NCI-H2171 (cell line): ENCODE data around the gene PAQR8.
"Not testable (repeated sequence)": the region's sequence is repeated elsewhere in the genome, so short reads cannot be mapped to it uniquely, and the experiment has no call there.

Source experiments
- DNase-seq: peaks from one replicate; lab custom pipeline; 2025; lab: John Stamatoyannopoulos, UW

The PAQR8 gene

DNA sequence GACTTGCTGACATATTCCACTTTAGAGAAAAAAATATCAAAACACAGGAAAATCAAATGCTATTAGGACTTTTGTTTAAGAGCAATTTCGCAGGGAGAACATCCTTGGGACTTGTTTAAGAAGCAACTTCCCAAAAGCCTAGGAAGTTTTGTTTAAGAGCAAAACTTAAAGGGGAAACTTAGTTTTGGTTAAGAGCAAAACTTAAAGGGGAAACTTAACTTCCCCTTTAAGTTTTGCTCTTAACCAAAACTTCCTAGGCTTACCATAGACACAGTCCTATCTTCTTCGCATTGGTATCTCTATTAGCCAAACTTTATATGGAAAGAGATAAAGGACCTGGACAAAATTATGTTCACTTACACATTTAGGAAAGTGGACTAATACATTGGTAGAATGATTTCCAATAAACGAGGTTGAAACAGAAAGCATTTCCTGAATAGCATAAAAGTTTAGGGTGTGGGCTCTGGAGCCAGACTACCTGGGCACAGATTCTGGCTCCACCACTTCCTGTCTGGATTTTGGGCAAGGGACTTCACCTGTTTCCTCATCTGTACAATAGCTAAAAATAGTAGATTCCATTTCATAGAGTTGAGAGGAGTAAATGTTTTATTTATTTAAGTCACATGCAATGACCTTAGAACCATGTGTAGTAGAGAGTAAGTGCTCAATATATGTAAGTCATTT lies 15.7 kb downstream of the PAQR8 start:
- no peak for DNase-seq

DNA sequence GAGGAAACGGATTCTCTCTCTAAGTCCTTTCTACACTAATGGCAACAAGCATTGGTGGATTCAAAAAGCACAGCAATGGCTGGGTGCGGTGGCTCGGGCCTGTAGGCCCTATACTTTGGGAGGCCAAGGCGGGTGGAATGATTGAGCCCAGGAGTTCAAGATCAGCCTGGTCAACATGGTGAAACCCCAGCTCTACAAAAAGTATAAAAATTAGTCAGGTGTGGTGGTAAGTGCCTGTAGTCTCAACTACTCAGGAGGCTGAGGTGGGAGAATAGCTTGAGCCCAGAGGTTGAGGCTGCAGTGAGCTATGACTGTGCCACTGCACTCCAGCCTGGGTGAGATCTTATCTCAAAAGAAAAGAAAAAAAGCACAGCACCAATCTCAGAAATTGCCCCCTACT lies 19.3 kb downstream of the PAQR8 start:
- DNase-seq: no peak

DNA sequence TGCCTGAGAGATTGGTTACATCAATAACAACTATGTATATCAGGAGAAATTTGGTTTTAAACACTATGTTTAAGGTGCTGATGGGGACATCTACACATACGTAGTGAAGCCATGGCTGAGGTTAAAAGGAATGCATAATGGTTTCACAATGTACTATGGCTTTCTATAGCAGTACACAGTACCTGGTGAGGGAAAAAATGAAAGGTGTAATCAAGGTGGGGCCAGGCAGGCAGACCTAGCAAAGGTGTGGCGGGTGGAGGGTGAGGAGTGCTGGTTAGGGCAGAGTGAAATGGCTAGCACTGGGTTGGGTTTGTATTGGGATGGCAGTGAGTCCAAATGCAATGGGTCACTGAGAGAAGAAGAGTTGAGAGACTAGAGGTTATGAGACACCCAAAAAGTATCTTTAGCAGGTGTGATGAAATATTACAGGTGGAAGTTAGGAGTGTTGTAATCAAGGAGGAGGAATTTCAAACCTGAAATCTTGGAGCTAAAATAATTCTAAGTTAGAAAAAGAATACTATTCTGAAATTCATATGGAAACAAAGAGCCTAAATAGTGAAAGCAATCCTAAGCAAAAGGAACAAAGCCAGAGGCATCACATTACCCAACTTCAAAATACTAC lies 22.3 kb downstream of the PAQR8 start:
- DNase-seq: no peak

DNA sequence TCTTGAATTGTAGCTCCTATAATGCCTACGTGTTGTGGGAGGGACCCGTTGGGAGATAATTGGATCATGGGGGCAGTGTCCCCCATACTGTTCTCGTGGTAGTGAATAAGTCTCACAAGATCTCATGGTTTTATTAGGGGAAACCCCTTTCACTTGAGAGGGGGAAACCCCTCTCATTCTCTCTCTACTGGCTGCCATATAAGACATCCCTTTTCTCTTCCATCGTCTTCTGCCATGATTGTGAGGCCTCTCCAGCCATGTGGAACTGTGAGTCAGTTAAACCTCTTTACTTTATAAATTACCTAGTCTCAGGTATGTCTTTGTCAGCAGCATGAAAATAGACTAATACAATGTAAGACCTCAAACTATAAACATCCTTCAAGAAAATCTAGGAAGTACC lies 23.1 kb downstream of the PAQR8 start:
- no peak for DNase-seq

DNA sequence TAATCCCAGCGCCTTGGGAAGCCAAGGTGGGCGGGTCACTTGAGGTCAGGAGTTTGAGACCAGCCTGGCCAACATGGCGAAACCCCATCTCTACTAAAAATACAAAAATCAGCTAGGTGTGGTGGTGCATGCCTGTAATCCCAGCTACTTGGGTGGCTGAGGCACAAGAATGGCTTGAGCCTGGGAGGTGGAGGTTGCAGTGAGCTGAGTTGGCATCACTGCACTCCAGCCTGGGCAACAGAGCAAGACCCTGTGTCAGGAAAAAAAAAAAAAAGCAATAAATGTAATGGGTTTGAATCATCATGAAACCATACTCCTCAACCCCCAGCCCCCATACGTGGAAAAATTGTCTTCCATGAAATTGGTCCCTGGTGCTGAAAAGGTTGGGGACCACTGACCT lies 26.2 kb downstream of the PAQR8 start:
- DNase-seq: not testable (repeated sequence)

DNA sequence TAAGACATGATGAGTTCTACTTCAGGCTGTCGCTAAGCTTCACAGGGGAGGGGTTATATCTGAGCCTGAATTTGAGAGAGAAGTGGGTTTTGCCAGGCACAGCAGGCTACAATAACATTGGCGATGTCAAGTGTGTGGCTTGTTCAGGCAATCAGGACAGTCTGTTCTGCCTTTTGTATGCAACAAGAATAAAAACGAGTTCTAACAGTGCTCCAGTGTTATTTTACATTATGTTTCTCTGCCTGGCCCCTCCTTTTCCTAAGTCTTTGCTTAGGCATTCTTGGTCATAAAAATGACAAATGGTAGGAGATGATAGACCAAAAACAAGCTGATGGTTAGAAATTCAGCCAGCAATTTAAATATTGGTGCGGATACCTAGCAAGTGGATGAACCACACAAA lies 26.8 kb downstream of the PAQR8 start:
- DNase-seq: no peak

DNA sequence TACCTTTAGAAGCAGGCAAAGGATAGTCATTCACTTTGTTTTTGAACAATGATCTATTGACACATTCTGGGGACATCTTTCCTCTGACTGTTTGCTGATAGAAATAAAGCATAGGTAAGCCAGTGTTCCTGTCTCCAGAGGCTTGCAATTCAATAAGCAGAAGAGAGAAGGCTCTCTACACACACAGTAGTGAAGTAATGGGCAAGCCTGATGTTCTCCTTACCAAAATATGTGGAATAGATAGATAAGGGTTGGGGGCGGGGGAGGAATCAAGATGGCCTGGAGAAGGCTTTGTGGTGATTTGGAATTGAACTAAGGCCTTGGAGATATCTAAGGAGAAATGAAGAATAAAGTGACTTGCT lies 27.3 kb downstream of the PAQR8 start:
- no peak for DNase-seq

DNA sequence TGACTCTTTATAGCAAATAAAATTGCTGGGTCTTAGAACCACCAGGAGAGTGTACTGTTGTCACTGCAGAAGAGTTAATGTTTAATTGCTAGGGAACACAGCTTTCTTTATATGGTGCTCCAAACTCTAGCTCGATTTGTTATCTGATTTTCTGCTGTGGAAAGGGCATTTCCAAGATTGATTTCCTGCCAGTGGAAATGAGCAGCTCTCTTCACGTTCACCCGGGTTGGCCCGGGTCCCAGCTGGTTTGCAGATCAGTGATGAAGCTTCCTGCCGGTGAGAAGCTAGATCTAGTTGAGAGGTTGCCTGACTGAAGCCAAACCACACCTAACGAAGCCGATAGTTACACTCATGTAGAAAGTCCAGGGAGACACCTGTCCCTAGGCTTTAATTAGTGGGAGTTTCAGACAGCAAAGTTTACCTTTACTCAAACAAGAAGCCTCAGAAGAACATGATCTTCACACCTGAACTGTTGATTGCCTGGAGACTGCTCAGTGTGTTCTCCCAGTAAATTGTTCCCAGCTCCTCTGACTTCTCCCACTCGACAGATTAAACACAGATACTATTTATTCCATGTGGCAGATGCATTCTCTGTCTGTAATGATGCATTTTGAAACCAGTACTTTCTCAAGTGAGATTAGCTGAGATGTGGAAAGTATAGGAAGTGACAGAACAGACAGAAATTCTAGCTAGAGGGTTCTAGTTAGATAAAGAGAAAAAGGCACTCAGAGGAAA lies 27.8 kb downstream of the PAQR8 start:
- DNase-seq: no peak

DNA sequence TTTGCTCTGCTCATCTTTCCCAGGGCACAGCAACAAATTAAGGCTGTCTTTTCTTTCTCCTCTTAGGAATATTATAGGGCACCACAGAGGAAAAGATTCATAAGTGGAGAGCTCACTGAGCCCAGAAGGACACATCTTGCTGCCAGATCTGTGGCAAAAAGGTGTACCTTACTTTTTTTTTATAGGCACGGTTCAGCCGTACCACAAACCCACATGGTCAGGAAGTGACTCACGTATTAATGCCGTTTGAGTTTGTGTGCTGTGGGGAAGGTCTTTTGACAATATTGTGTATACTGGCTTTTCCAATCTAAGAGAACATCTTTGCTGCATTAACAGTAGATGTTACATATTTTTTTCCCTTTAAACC lies 28.4 kb downstream of the PAQR8 start:
- DNase-seq: no peak

DNA sequence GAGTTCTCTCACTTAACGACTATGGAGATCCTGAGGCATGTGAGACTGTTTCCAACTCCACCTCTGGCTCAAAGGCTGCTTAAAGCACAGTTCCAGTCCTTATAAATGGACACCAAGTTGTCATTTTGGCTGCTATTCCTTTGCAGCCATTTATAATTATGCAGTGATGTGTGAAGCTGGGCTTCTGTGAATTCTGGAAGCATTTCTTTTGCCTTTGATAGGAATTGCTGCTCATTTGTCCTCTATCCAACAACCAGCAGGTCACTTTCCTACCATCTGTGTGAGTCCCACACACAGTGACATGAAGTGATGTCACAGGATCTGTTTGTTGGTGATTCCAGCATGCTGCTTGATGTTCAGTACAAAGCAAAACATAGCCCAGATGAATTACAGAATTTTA lies 29.6 kb downstream of the PAQR8 start:
- no peak for DNase-seq

DNA sequence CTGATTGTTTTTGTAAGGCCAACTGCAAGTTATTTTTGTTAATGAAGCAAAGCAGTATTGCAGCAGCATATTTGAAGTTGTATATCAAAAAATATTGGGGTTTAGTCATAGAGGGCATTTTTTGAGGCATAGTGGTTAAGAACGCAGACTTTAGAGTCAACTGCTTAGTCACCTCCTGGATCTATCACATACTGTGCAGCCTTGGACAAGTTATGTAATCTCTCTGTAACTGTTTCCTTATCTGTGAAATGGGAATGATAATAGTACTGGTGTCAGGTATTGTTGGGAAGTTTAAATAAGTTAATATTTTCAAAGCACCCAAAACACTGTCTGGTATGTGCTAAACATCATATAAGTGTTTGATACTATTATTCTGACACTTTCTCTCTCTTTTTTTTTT lies 31.0 kb downstream of the PAQR8 start:
- no peak for DNase-seq

DNA sequence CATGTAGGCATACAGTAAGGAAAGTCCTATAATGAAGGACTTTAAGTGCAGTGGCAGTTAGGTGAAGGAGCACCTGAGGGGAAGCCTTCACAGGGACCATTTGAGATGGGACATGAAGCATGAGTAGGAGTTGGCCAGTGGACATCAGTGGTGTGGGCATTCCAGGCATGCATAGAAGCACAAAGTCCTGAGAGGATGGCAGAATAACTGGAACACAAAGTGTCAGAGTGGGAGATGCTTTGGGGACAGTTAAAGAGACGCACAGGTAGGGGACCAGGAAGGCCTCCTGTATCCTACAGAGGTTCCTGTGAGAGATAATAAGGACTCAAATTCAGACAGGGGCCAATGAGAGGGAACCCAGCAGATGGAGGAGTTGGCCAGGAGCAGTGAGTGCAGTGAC lies 31.8 kb downstream of the PAQR8 start:
- no peak for DNase-seq

DNA sequence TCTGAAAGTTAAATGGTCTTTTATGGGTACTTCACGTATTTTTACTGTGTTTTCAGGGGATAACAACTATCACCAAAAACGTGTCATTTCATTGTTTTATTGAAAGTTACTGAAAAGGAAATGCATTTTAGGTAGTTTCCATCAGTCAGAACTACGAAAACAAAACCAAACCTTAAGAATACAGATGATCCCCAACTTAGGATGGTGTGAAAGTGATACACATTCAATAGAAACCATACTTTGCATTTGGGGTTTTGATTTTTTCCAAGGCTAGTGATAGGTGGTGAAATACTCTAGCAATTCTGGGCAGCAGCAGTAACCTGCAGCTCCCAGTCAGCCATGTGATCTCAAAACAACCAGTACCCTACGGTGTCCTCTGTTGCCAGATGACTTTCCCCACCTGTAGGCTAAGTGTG lies 32.3 kb downstream of the PAQR8 start:
- DNase-seq: no peak

DNA sequence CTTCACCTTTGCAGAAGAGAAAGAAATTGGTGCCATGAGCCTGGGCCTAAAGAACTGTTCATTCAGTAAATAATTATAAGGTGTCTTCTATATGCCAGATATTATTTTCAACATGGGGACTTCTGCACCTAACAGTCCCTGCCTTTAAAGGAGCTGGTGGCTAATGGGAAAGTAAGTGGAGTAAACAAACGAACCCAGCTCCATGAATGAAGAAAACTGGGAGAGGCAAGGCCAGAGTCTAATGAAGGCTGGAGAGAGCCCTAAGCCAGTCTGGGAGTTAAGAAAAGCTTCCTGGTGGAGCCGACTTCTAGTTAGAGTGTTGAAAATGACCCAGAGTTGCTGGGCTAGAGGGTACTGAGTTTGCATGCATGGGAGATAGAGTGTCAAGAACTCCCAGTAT lies 34.0 kb downstream of the PAQR8 start:
- no peak for DNase-seq

DNA sequence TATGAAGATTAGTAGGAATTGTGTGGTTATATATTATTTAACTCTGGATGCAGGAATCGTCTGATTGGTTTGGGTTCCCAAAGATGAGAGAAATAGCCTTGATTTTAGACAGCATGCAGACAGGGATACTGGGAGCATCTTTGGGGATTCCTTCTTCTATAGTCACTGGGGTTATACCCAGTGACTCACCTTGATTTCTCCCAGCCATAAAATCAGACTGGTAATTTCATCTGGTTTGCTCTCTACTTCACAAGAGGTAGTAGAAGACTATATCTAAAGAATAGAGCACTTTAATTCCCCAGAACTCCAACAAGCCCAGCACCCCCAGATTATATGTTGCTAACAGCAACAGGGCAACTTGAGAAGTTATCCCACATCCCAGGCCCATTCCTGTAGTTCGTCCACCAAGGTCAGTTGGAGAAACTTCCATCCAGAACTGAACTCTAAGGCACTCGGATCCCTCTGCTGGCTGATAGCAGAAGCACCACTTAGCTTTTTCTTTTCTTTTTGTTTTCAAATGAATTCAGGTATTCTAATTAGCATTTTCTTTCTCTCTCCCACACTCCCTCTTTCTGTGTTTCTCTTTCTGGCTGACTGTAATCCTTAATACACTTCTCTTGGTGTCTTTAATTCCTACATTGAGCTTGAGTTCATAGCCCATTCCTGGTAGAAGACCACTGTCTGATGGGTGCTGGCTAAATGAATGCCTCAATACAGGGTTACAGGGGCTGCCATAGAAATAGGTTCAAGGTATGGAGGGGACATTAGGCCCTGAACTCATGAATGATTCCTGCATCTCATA lies 37.8 kb downstream of the PAQR8 start:
- DNase-seq: no peak

DNA sequence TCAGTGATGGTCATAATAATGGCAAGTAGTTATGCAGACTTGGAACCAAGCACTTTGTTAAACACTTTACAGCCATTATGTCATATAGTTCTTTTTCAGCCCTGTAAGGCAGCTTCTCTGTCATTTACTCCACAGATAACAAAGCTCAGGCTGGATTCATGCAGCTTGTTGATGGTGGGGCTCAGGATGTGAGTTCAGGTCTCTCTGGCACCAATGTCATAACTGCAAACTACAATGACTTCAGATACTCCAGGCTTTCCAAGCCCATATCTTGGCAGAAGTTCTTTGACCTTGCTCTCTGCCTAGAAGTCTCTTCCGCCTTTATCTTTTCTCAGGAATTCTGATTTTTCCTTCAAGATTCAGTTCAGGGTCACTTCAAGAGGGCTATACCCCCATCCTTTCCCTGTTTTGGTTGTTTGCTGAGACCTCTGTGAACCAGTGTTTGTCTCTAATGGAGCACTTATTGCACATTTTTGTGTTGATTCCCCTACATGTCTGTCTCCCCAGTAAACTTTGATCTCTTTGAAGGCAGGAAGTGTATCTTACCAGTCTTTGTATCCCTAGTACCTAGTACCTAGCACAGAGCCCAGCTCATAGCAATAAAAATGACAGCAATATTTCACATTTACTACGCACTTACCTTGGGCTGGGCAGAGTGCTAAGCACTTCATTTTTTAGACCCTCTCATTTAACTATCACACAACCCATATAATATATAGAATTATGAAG lies 38.5 kb downstream of the PAQR8 start:
- DNase-seq: no peak

DNA sequence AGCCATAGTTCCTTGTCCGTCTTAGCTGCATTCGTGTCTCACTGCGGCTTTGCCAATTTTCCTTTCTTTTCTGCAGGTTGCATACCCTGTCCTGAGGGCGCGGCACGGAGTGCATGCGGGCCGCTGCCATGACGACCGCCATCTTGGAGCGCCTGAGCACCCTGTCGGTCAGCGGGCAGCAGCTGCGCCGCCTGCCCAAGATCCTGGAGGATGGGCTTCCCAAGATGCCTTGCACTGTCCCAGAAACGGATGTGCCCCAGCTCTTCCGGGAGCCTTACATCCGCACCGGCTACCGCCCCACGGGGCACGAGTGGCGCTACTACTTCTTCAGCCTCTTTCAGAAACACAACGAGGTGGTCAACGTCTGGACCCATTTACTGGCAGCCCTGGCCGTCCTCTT lies 41.1 kb downstream of the PAQR8 start:
- no peak for DNase-seq

DNA sequence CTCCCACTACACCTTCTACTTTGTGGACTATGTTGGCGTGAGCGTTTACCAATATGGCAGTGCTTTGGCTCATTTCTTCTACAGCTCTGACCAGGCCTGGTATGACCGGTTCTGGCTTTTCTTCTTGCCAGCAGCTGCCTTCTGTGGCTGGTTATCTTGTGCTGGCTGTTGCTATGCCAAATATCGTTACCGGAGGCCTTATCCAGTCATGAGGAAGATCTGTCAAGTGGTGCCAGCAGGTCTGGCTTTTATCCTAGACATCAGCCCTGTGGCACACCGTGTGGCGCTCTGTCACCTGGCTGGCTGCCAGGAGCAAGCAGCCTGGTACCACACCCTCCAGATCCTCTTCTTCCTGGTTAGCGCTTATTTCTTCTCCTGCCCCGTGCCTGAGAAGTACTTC lies 41.7 kb downstream of the PAQR8 start:
- peak; percentile 85 for DNase-seq

DNA sequence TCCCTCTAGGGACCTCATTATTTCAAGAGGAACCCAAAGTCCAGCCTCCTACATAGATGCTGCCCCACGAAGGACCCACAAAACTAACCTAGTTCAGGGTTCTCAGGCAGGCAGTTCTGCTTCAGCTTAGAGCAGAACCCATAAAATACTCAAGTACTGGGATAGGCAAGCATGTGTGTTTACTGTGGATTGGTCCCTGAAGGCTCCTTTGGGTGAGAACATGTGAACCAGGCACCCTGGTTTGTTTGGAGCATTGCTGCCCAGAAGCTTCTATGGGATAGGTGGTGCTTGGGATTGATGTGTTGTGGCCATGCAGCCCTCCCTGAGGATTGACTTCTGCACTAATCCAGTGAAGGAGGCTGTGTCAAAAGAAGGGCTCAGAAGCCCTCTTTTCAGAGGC lies 43.3 kb downstream of the PAQR8 start:
- DNase-seq: no peak

DNA sequence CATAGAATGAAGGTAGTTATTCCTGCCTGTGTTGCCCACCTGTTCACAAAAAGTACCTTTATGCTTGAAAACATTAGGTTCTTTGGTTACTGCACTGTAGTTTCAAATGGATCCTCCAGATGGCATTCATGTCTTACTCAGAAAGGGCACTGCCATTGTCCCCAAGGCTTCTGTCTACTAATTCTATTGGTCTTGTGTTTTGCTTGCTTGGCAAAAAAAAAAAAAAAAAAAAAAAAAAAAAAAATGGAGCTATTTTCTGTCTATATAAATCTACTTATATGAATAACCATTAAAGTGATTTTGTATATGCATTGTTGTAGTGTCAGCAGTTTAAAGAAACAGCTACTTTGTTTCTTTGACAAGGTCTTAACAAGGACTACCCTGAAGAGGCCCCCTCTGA lies 45.5 kb downstream of the PAQR8 start:
- peak; percentile 54 for DNase-seq

DNA sequence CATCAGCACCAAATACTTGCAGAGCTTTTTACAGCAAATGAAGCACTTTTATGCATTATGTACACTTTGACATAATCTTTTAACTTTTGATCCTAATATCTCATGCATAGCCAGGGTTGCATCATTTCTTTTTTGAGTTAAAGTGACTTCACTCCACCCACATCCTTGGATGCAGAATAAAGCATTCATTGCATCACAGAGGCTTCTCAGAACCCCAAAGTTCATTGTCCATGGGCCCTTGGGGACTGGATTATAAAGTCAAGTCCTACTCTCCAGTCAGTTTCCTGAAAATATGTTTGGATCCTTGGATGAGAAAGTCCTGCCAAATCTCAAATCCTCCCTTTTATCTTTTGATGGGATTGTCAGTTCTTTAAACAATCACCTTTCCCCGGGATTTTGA lies 47.5 kb downstream of the PAQR8 start:
- no peak for DNase-seq

DNA sequence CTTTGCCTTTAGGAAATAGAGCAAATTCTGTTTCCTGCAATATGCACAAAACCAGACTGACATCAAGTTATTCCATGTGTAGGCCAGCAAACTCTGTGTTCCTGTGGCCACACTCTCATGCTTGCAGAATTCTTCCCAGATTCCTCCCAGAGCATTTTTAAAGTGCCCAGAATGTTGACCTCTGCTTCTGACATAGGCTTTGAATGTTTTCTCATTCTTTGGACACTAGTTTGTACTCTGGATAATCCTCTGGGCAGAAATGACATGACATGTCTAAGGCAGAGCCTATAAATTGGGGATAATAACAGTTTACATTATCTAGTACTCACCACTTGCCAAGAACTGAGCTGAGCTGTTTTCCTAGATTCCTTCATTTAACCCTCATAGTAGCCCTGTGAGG lies 49.0 kb downstream of the PAQR8 start:
- DNase-seq: no peak
